Adrenal gland (tissue), 5 donors: Measurements from ENCODE around the gene ZMAT3.

Experiments
- POLR2A ChIP-seq, 2 donors: fragments of 450-650 bp; IDR thresholded peaks; one replicate each; pipeline ENCODE4 v1.6.1; 2017; ENCODE audit warnings: antibody characterized with exemption in 2 of 2, mild to moderate bottlenecking in 2 of 2, moderate library complexity in 1 of 2
- TF ChIP-seq, protein P1 (sequence below), 6 experiments: fragments of 450-650 bp in 4 of 6; fragments of 200-600 bp in 2 of 6; sonication (generic) in 1 of 6; IDR thresholded peaks; 1 replicate in 5 of 6; 2 replicates in 1 of 6; pipeline versions ENCODE4 v1.5.1 to v1.8.0; 2016 to 2021; ENCODE audit warnings: antibody characterized with exemption in 6 of 6, mild to moderate bottlenecking in 2 of 6, moderate library complexity in 1 of 6
- donor health status: DM: no; HTN: no; CAD: no.

DNA sequence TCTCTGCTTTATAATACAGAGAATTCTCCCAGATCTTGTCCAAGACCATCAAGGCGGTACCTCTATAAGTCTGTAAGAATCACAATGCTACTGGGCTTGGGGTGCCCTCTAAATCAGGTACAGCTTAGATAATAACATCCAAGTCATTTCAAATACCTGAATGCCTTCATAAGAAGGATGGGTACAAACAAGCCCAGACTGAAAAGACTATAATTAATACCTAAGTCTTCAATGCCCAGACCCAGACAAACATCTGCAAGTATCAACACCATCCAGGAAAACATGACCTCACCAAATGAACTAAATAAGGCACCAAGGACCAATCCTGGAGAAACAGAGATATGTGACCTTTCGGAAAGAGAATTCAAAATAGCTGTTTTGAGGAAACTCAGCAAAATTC, 65.9 kb downstream of the ZMAT3 start:
- TF ChIP-seq, protein P1, sequence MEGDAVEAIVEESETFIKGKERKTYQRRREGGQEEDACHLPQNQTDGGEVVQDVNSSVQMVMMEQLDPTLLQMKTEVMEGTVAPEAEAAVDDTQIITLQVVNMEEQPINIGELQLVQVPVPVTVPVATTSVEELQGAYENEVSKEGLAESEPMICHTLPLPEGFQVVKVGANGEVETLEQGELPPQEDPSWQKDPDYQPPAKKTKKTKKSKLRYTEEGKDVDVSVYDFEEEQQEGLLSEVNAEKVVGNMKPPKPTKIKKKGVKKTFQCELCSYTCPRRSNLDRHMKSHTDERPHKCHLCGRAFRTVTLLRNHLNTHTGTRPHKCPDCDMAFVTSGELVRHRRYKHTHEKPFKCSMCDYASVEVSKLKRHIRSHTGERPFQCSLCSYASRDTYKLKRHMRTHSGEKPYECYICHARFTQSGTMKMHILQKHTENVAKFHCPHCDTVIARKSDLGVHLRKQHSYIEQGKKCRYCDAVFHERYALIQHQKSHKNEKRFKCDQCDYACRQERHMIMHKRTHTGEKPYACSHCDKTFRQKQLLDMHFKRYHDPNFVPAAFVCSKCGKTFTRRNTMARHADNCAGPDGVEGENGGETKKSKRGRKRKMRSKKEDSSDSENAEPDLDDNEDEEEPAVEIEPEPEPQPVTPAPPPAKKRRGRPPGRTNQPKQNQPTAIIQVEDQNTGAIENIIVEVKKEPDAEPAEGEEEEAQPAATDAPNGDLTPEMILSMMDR (IDR thresholded peaks at IDR 0.05): no peak
- no peak for TF ChIP-seq POLR2A (IDR thresholded peaks at IDR 0.05)
